PC-3 (cell line): ENCODE data around the gene UBA3. TPM values are rescaled to one million over a fixed set of nuclear protein-coding genes. Genes with fewer than 3 reads are reported as not detected.
A peak's percentile ranks its signal among the peaks of the same experiment; 100 is the strongest.

Source experiments
- ATAC-seq: fragments of 200-7000 bp; cut with Tn5 transposase; 2 replicates; pipeline ENCODE4 v1.9.1; 2020; ENCODE audit warnings: mild to moderate bottlenecking, moderate library complexity
- BruUV-seq: library from RNA; stranded (reverse); fragments of 400-500 nt; replicated peaks from 2 replicates; lab custom pipeline; 2021; lab: Mats Ljungman, UMichigan
- CTCF ChIA-PET: fragments of 300-600 bp; sonication (Branson Sonifier 250); formaldehyde crosslinking; loops from one replicate; lab custom pipeline; 2022; ENCODE audit warnings: antibody characterized with exemption; lab: Charles Lee
- POLR2A ChIA-PET: fragments of 300-600 bp; sonication (Branson Sonifier 250); formaldehyde crosslinking; loops from one replicate; lab custom pipeline; 2022; ENCODE audit warnings: antibody characterized with exemption; ENCODE audit not compliant: unreplicated experiment; lab: Charles Lee
- DNase-seq: peaks from one replicate; pipeline ENCODE4 v3.0.0-alpha.2; 2015
- H2AFZ ChIP-seq: fragments of 300-600 bp; sonication (generic); 2 replicates; pipeline ENCODE4 v1.6.0; 2016; ENCODE audit warnings: antibody characterized with exemption, low read length
- H3F3A ChIP-seq: fragments of 300-600 bp; sonication (generic); one replicate; pipeline ENCODE4 v1.6.0; 2017; ENCODE audit warnings: antibody characterized with exemption, low read length, control low read depth, mild to moderate bottlenecking; ENCODE audit not compliant: unreplicated experiment
- H3K27ac ChIP-seq: fragments of 300-600 bp; sonication (generic); 2 replicates; pipeline ENCODE4 v1.5.1; 2016; ENCODE audit warnings: mild to moderate bottlenecking, low read length
- H3K27me3 ChIP-seq: fragments of 300-600 bp; sonication (generic); 2 replicates; pipeline ENCODE4 v1.6.1; 2016; ENCODE audit warnings: low read length, mixed read lengths
- H3K36me3 ChIP-seq: fragments of 300-600 bp; sonication (generic); 2 replicates; pipeline ENCODE4 v1.6.1; 2016; ENCODE audit warnings: low read depth, mixed run types, low read length, mixed read lengths
- H3K4me1 ChIP-seq: fragments of 300-600 bp; sonication (generic); 2 replicates; pipeline ENCODE4 v1.5.1; 2016; ENCODE audit warnings: low read length; ENCODE audit not compliant: insufficient read depth
- H3K4me2 ChIP-seq: fragments of 300-600 bp; sonication (generic); 2 replicates; pipeline ENCODE4 v1.6.0; 2016; ENCODE audit warnings: low read length
- H3K4me3 ChIP-seq: fragments of 300-600 bp; sonication (generic); 2 replicates; pipeline ENCODE4 v1.5.1; 2016; ENCODE audit warnings: mild to moderate bottlenecking, low read length, mixed read lengths
- H3K79me2 ChIP-seq: fragments of 300-600 bp; sonication (generic); 2 replicates; pipeline ENCODE4 v1.6.1; 2017; ENCODE audit warnings: low read length, mixed read lengths
- H3K9ac ChIP-seq: fragments of 300-600 bp; sonication (generic); 2 replicates; pipeline ENCODE4 v1.6.0; 2016; ENCODE audit warnings: mild to moderate bottlenecking, low read length
- H3K9me2 ChIP-seq: fragments of 300-600 bp; sonication (generic); replicated peaks from 2 replicates; pipeline ENCODE4 v1.6.1; 2016; ENCODE audit warnings: mixed run types, low read length, mixed read lengths
- H3K9me3 ChIP-seq: fragments of 300-600 bp; sonication (generic); 2 replicates; pipeline ENCODE4 v1.6.1; 2016; ENCODE audit warnings: low read length, mixed read lengths
- H4K20me1 ChIP-seq: fragments of 300-600 bp; sonication (generic); 2 replicates; pipeline ENCODE4 v1.6.1; 2016; ENCODE audit warnings: low read length, mixed read lengths
- CTCF ChIP-seq: fragments of 300-600 bp; sonication (generic); conservative IDR thresholded peaks from 2 replicates; pipeline ENCODE4 v1.5.1; 2017; ENCODE audit warnings: antibody characterized with exemption, low read depth, mild to moderate bottlenecking, low read length
- EZH2 ChIP-seq: fragments of 300-600 bp; sonication (generic); IDR thresholded peaks from one replicate; pipeline ENCODE4 v1.6.1; 2017; ENCODE audit warnings: antibody characterized with exemption, mild to moderate bottlenecking, low read length; ENCODE audit not compliant: unreplicated experiment
- EZH2phosphoT487 ChIP-seq: fragments of 300-600 bp; sonication (generic); IDR thresholded peaks from 2 replicates; pipeline ENCODE4 v1.6.1; 2018; ENCODE audit warnings: mild to moderate bottlenecking, antibody characterized with exemption, low read length, borderline replicate concordance
- intact Hi-C: fragments of 100-400 bp; cut with micrococcal nuclease; formaldehyde crosslinking; loops from 2 replicates; pipeline ENCODE4 v1.9.0; 2023
- total RNA-seq: library from RNA; depleted of rRNA; stranded (reverse); fragments of >200 nt; gene quantifications from 2 replicates; pipeline ENCODE4 v1.2.3, GENCODE V29; 2014

UBA3 gene
- total RNA-seq, 1 experiment from 2014 or later, result 27.5 TPM

GRCh38 chr3:69082805-69083204 is 2.6 kb upstream of the UBA3 start:
- Histone ChIP-seq H3K4me2 (no peak overlapping the region), H3K9ac (no peak overlapping the region), H3K27ac (no peak overlapping the region), H3K27me3 (no peaks in the 10 kb centered on the region), H3K4me1 (peaks cover 38% of the 10 kb centered on the region), H3K79me2 (peaks cover 43% of the 10 kb centered on the region), H3K9me2 (no peaks in the 10 kb centered on the region), H3K4me3 (no peak overlapping the region), H4K20me1 (0 out of 2 replicates have a peak, but pooled peaks cover 4% of the 10 kb centered on the region), H3K9me3 (no peaks in the 10 kb centered on the region), H3F3A (no peaks in the 10 kb centered on the region), H3K36me3 (no peaks in the 10 kb centered on the region), H2AFZ (no peak overlapping the region)
- DNase-seq (no peak), ATAC-seq (no peak)
- ChIA-PET POLR2A (no interaction called here), CTCF (no interaction called here)
- no TSS peak for BruUV-seq
- TF ChIP-seq EZH2phosphoT487, result no peak
- intact Hi-C loops, result no loop called here

- Histone ChIP-seq H3K4me2 (no peak overlapping the region), H3K9me2 (no peaks in the 10 kb centered on the region), H3K9ac (no peak overlapping the region), H3K9me3 (no peaks in the 10 kb centered on the region), H3K4me3 (no peak overlapping the region), H3F3A (no peaks in the 10 kb centered on the region), H3K4me1 (peaks cover 34% of the 10 kb centered on the region), H3K27ac (no peak overlapping the region), H3K79me2 (peaks cover 43% of the 10 kb centered on the region), H3K27me3 (no peaks in the 10 kb centered on the region), H2AFZ (no peak overlapping the region), H3K36me3 (no peaks in the 10 kb centered on the region), H4K20me1 (0 out of 2 replicates have a peak, but pooled peaks cover 4% of the 10 kb centered on the region)
- no peak for ATAC-seq
- DNase-seq, result no peak
- BruUV-seq, result no TSS peak
- POLR2A ChIA-PET, result no interaction called here
- CTCF ChIA-PET, result no interaction called here
- TF ChIP-seq CTCF (no peak), EZH2phosphoT487 (no peak), EZH2 (no peak)
- intact Hi-C loops, result no loop called here
Observed at GRCh38 chr3:69082361-69082760, 2.2 kb upstream of the UBA3 start.

DNA sequence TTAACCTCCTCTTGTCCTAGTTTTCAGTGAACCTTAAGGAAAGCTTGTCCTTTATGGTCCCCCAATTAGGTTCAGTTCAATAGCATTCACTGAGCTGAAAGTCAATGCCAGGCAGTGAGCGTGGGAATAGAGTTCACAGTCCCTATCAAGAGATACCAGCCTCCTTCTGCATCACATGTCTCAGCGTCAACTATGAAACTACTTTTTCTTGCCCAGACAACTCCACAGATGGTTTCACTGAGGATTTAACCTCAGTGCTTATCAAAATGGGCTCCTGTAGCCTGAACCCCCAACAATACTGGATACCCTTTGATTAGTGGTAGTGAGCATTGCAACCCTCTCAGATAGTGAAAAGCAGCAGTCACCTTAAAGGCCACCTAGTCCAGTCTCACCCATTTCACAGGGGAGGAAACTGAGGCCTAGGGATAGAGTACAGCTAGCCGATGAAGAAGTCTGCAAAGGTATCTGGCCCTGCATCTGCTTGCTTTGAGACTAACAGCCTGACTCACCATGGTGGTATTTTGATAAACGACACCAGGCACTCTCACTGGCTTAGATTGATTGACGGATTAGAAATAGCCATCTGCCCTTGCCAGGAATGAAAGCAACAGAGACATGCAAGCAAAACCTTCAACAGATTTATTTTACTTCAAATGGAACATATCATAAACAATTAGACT is 1.6 kb upstream of the UBA3 start:
- DNase-seq, result peak; percentile 32
- no peak overlapping the region for H3K9ac ChIP-seq
- intact Hi-C loops, result no loop called here
- no peaks in the 10 kb centered on the region for H3K9me3 ChIP-seq
- H3K27me3 ChIP-seq, result no peaks in the 10 kb centered on the region
- no peak overlapping the region for H3K4me3 ChIP-seq
- TF ChIP-seq EZH2phosphoT487, result no peak
- TF ChIP-seq CTCF, result no peak
- no peak for TF ChIP-seq EZH2
- peaks cover 30% of the 10 kb centered on the region for H3K4me1 ChIP-seq
- no peak overlapping the region for H3K27ac ChIP-seq
- BruUV-seq, result no TSS peak
- ATAC-seq, result no peak
- H3K36me3 ChIP-seq, result no peaks in the 10 kb centered on the region
- CTCF ChIA-PET, result no interaction called here
- H2AFZ ChIP-seq, result no peak overlapping the region
- H3K9me2 ChIP-seq, result no peaks in the 10 kb centered on the region
- H3F3A ChIP-seq, result no peaks in the 10 kb centered on the region
- H3K79me2 ChIP-seq, result peaks cover 40% of the 10 kb centered on the region
- no peak overlapping the region for H3K4me2 ChIP-seq
- H4K20me1 ChIP-seq, result 0 out of 2 replicates have a peak, but pooled peaks cover 4% of the 10 kb centered on the region
- POLR2A ChIA-PET, result no interaction called here
